Spinal cord (tissue), 10 donors: Measurements from ENCODE around the gene TOP1. TPM values are rescaled to one million over a fixed set of nuclear protein-coding genes. Genes with fewer than 3 reads are reported as not detected.
A peak's percentile ranks its signal among the peaks of the same experiment; 100 is the strongest.

Experiments
- DNase-seq, 6 donors: peaks; one replicate each; pipeline versions ENCODE4 v3.0.0 to v3.0.0-alpha.2; 2013 to 2015; ENCODE audit warnings: low spot score in 6 of 6, low read depth in 4 of 6
- H3K27ac ChIP-seq: one replicate; pipeline ENCODE4 v1.5.1; 2013; ENCODE audit warnings: low read depth, low read length, control low read depth
- H3K27me3 ChIP-seq: one replicate; pipeline ENCODE4 v1.6.1; 2013; ENCODE audit warnings: low read length; ENCODE audit not compliant: control insufficient read depth, insufficient read depth
- H3K36me3 ChIP-seq: one replicate; pipeline ENCODE4 v1.6.1; 2013; ENCODE audit warnings: low read length; ENCODE audit not compliant: control insufficient read depth, insufficient read depth
- H3K4me1 ChIP-seq: one replicate; pipeline ENCODE4 v1.6.1; 2013; ENCODE audit warnings: low read length; ENCODE audit not compliant: control insufficient read depth, insufficient read depth
- H3K4me3 ChIP-seq: one replicate; pipeline ENCODE4 v1.5.1; 2013; ENCODE audit warnings: low read depth, low read length, control low read depth
- H3K9me3 ChIP-seq: one replicate; pipeline ENCODE4 v1.6.1; 2013; ENCODE audit warnings: low read length; ENCODE audit not compliant: control insufficient read depth, insufficient read depth
- WGBS: methylation state at CpG from one replicate; pipeline ENCODE4 v1.1.5; 2013; ENCODE audit warnings: missing lambda C conversion rate; ENCODE audit not compliant: insufficient coverage; 5-methylcytosine and 5-hydroxymethylcytosine counted together
- polyA plus RNA-seq, 2 donors: library from polyadenylated mRNA; unstranded; fragments of 120-200 nt; gene quantifications; one replicate each; pipeline ENCODE4 v1.2.1, GENCODE V29; 2013; ENCODE audit not compliant: insufficient read length in 2 of 2
- total RNA-seq, 2 donors: library from RNA; depleted of rRNA in 1 of 2; stranded (reverse); fragments of 120-200 nt in 1 of 2; fragments of >200 nt in 1 of 2; gene quantifications; one replicate each; pipeline versions ENCODE4 v1.2.3 to v1.2.4, GENCODE V29; 2013 to 2014
- donor health status: healthy.

The TOP1 gene
- total and polyA plus RNA-seq, 4 donors: 29.1 to 90.1 (median 52.4) TPM

GRCh38 chr20:41030531-41031242, 2.1 kb downstream of the TOP1 start:
- DNase-seq: peak in 2 of 6 donors; percentile 34
- peaks cover 11% of the 10 kb centered on the region for H3K4me1 ChIP-seq
- H3K36me3 ChIP-seq: no peaks in the 10 kb centered on the region
- H3K4me3 ChIP-seq: peak overlapping the region; percentile 87
- 57% methylated on average over 3 of the region's 5 CpGs for WGBS
- H3K27ac ChIP-seq: no peak overlapping the region
- H3K27me3 ChIP-seq: no peaks in the 10 kb centered on the region
- no peaks in the 10 kb centered on the region for H3K9me3 ChIP-seq

- WGBS: 33% methylated on average over 1 of the region's 2 CpGs
- DNase-seq: no peak
- Histone ChIP-seq H3K4me3 (peak overlapping the region; percentile 87), H3K4me1 (peaks cover 11% of the 10 kb centered on the region), H3K9me3 (no peaks in the 10 kb centered on the region), H3K27me3 (no peaks in the 10 kb centered on the region), H3K36me3 (no peaks in the 10 kb centered on the region), H3K27ac (no peak overlapping the region)
Observed at GRCh38 chr20:41031243-41031619, 2.6 kb downstream of the TOP1 start.

GRCh38 chr20:41032271-41032670, 3.6 kb downstream of the TOP1 start:
- no peak overlapping the region for H3K4me3 ChIP-seq
- no peaks in the 10 kb centered on the region for H3K9me3 ChIP-seq
- no peaks in the 10 kb centered on the region for H3K36me3 ChIP-seq
- no CpG with 5 or more reads among the region's 3 CpGs for WGBS
- no peaks in the 10 kb centered on the region for H3K27me3 ChIP-seq
- H3K27ac ChIP-seq: no peak overlapping the region
- no peak for DNase-seq
- H3K4me1 ChIP-seq: peaks cover 11% of the 10 kb centered on the region

GRCh38 chr20:41034239-41034638, 5.6 kb downstream of the TOP1 start:
- 83% methylated on average over 2 of the region's 3 CpGs for WGBS
- H3K4me3 ChIP-seq: no peak overlapping the region
- DNase-seq: peak in 2 of 6 donors; percentile 10 to 26

GRCh38 chr20:41035207-41035606, 6.6 kb downstream of the TOP1 start:
- H3K9me3 ChIP-seq: no peaks in the 10 kb centered on the region
- no peaks in the 10 kb centered on the region for H3K27me3 ChIP-seq
- no peak overlapping the region for H3K27ac ChIP-seq
- DNase-seq: no peak
- WGBS: no CpG with 5 or more reads among the region's 3 CpGs
- H3K4me1 ChIP-seq: peaks cover 4% of the 10 kb centered on the region
- no peak overlapping the region for H3K4me3 ChIP-seq
- no peaks in the 10 kb centered on the region for H3K36me3 ChIP-seq

More at GRCh38 chr20:41034239-41034638, 5.6 kb downstream of the TOP1 start:
- Histone ChIP-seq H3K9me3 (no peaks in the 10 kb centered on the region), H3K27me3 (no peaks in the 10 kb centered on the region), H3K4me1 (peaks cover 4% of the 10 kb centered on the region), H3K36me3 (no peaks in the 10 kb centered on the region), H3K27ac (no peak overlapping the region)

GRCh38 chr20:41037179-41037578, 8.6 kb downstream of the TOP1 start:
- Histone ChIP-seq H3K36me3 (no peaks in the 10 kb centered on the region), H3K27ac (no peak overlapping the region), H3K4me1 (peaks cover 4% of the 10 kb centered on the region), H3K4me3 (no peak overlapping the region), H3K27me3 (no peaks in the 10 kb centered on the region), H3K9me3 (no peaks in the 10 kb centered on the region)
- DNase-seq: no peak
- WGBS: no CpG with 5 or more reads among the region's 2 CpGs

- Histone ChIP-seq H3K36me3 (no peaks in the 10 kb centered on the region), H3K9me3 (no peaks in the 10 kb centered on the region), H3K4me3 (no peak overlapping the region), H3K27me3 (no peaks in the 10 kb centered on the region), H3K27ac (no peak overlapping the region), H3K4me1 (peaks cover 4% of the 10 kb centered on the region)
- no CpG with 5 or more reads among the region's 4 CpGs for WGBS
- no peak for DNase-seq
Observed at GRCh38 chr20:41038149-41038877, 9.7 kb downstream of the TOP1 start.

- H3K9me3 ChIP-seq: no peaks in the 10 kb centered on the region
- no peak overlapping the region for H3K4me3 ChIP-seq
- peaks cover 4% of the 10 kb centered on the region for H3K4me1 ChIP-seq
- no peak overlapping the region for H3K27ac ChIP-seq
- no CpG with 5 or more reads among the region's 7 CpGs for WGBS
- no peaks in the 10 kb centered on the region for H3K27me3 ChIP-seq
- H3K36me3 ChIP-seq: no peaks in the 10 kb centered on the region
- no peak for DNase-seq
Observed at GRCh38 chr20:41038878-41039404, 10.3 kb downstream of the TOP1 start.

GRCh38 chr20:41040855-41041254, 12.2 kb downstream of the TOP1 start:
- no peaks in the 10 kb centered on the region for H3K4me1 ChIP-seq
- no peak overlapping the region for H3K27ac ChIP-seq
- H3K4me3 ChIP-seq: no peak overlapping the region
- H3K9me3 ChIP-seq: no peaks in the 10 kb centered on the region
- no peak for DNase-seq
- no peaks in the 10 kb centered on the region for H3K36me3 ChIP-seq
- H3K27me3 ChIP-seq: no peaks in the 10 kb centered on the region
- WGBS: no CpG with 5 or more reads among the region's 1 CpG
